Central memory CD4-positive, alpha-beta T cell (primary cell): ENCODE data around the gene CEP131.

Experiments used
- DNase-seq: peaks from one replicate; pipeline ENCODE4 v3.0.0; 2022

The CEP131 gene

DNA sequence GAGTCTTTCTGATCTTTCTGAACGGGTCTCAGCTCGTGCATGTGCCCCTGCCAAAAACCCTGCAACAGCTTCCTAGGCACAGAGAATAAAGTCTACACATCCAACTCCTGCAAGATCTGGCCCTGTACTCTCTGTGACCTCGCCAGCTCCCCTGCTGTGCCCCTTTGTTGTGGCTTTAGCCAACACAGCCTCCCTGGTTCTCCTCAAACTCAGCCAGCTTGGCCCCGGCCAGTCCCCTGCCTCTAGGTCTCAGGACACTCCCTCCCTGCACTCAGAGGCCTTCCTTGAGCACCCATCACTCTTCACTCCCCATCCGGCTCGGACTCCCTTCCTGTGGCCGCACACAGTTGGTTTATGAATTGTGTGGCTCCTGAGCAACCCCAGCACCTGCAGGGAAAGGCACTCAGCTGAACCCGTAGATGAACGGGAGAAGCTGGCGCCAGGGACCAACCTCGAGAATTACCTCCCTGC lies 1.4 kb downstream of the CEP131 start:
- no peak for DNase-seq

GRCh38 chr17:81219476-81220180 lies 3.1 kb downstream of the CEP131 start:
- DNase-seq, result no peak

DNA sequence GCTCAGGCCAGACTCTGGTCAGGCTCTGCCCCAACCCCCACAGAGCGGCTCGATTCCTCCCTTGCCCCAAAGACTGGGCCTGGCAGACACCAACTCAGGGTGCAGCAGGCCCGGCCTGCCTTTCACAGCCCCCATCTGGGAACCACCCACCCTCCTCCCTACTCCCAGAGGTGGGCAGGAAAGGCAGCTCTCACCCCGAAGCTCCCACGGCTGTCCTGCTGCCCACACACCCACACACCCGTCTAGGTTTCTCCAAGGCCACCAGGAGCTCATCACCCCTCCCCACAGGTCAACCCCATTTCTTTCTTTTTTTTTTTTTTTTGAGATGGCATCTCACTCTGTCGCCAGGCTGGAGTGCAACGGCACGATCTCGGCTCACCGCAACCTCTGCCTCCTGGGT lies 3.8 kb downstream of the CEP131 start:
- DNase-seq, result no peak

DNA sequence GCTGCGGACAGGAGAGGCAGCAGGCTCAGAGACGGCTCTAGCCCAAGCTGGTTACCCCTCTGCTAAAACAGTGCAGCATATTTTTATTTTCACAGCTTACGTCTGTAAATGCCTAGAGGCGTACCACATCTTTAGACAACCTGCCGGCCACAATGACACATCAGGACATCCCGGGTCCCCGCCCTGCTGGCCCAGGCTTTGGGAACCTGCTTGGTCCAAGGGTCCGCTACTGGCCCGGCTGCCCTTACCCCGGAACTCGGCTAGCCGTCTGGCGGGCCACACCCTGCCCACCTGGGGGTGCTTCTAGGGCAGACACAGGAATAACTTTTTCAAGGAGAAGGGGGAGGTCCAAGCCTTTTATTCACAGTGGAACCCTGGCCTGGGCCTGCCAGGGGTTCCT lies 4.3 kb downstream of the CEP131 start:
- DNase-seq, result no peak

GRCh38 chr17:81217491-81217890 lies 5.3 kb downstream of the CEP131 start:
- no peak for DNase-seq

DNA sequence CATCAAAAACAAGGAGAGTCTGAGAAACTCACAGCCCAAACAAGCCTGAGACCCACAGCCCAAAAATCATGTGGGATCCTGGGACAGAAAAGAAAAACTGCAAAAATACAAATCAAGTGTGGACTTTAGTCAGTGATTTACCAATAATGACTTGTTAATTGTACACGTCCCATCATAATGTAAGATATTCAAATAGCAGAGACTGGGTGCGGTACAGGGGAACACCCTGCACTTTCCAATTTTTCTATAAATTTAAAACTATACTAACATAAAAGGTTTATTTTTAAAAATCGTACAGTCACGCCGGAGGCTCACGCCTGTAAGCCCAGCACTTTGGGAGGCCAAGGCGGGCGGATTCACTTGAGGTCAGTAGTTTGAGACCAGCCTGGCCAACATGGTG lies 8.8 kb downstream of the CEP131 start:
- no peak for DNase-seq

DNA sequence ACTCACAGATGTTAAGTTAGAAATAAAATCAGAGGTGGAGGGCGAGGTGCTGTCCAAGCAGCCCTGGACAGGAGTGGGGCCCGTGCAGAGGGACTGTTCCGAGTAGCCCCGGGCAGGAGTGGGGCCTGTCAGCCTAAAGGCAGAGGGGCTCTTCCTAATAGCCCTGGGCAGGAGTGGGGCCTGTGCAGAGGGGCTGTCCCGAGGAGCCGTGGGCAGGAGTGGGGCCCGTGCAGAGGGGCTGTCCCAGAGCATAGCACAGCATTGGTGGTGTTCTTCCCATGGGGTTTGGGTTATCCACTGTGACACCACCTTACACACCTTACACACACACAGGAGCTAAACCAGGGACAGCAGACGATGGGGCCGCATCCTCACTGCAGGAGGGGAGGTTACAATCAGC lies 10.4 kb downstream of the CEP131 start:
- no peak for DNase-seq

DNA sequence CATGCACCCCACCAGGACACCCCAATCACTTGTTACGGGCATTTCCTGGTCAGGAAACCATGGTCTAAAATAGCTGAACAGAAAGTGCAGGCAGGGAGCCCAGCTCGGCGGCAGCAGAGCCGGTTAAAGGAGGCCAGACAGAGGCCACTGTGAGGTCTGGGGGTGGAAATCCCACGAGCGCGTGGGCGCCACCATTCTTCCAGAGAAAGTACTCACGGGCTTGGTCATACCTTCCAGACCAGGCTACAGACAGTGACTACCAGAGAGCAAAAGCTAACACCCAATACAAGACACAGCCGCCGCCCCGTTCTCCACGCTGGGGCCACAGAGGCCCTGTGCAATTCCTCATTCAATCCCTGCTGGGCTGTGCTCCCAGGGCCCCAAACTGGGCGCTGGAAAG lies 11.9 kb downstream of the CEP131 start:
- DNase-seq, result no peak

DNA sequence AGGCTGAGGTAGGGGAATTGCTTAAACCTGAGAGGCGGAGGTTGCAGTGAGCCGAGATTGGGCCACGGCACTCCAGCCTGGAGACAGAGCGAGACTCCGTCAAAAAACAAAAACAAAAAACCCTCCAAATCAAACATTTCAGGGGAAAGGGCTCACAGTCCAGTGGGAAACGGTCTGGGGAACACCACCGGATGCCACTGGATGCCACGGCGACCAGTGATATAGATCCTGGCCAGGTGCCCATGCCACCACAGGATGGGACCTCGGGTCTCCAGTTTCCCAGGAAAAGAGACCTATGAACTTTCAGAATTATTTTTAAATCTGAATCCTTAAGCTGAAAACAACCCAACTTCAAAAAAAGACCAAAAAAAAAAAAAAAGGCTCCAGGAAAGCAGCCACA lies 12.3 kb downstream of the CEP131 start:
- DNase-seq, result no peak

DNA sequence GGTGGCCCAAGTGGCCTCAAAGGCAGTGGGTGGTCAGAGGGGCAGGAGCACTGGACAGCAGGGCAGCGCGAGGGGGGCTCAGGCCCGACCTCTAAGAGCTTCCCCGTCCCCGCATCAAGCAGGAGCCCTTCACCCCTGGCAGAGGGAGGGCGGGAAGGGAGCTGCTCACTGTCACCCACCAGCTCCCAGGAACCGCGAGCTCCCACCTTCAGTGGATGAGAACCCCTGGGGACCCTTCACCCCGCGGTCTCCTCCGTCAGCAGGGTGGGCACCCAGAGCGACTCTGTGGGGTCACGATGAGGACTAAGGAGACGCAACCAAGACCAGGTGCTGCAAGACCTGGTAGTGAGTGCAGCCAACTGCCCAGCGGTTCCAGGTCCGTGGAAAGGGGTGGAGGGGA lies 13.6 kb downstream of the CEP131 start:
- DNase-seq, result no peak

DNA sequence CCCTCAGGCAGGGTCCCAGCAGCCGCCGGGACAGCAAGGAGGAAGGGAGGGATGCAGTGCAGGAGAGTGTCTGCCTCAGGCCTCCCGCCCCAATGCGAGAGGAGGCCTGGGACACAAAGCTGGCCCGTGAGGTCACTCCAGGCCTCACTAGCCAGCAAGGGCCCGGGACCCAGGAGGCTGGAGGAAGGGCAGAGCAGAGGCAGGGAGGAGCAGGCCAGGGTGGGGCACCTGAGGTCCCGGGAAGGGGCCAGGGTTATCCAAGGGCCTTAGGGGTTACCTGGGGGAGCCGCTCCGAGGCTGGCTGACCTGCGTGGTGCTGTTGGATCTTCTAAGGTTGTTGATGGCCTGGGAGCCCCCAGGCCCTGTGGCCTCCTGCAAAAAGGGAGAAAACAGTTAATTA lies 14.1 kb downstream of the CEP131 start:
- DNase-seq, result no peak

- no peak for DNase-seq
These were observed 14.9 kb downstream of the CEP131 start for GRCh38 chr17:81207610-81208581.

DNA sequence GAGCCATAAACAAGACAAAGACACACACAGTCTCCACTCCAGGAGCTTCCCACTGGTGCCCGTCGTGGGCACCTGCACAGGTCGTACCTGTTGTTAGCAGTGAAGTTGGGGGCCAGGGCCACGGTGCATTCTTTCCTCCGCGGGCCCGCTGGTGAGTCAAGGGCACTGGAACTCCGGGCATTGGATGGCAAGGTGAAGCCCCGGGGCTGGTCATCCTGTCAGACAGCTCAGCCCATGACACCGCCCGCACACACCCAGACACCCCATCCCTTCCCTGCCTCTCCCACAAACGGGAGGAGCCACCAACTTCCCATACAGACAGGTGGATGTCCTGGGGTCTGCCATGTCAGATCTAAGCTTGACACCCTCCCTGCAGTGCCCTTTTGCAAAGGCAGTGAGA lies 16.1 kb downstream of the CEP131 start:
- no peak for DNase-seq

- no peak for DNase-seq
These were observed 16.6 kb downstream of the CEP131 start for GRCh38 chr17:81206166-81206565.

DNA sequence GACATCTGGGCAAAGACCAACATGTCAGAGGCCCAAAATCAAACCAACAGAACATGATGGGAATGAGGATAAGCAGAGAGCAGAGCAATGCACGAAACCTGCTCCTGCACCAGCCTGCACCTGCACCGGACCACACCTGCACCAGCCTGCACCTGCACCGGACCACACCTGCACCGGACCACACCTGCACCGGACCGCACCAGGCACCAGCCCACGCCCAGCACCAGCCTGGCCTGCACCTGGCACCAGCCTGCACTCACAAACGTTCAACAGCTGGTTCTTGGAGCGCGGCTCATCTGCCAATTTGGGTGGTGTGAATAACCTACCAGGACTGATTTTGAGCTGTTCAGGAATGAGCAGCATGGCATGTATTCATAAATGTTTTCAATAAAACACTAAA lies 18.2 kb downstream of the CEP131 start:
- DNase-seq, result no peak

GRCh38 chr17:81203136-81203535 lies 19.6 kb downstream of the CEP131 start:
- no peak for DNase-seq

- DNase-seq, result no peak
These were observed 20.4 kb downstream of the CEP131 start for GRCh38 chr17:81202318-81202717.

- DNase-seq, result no peak
These were observed 21.8 kb downstream of the CEP131 start for GRCh38 chr17:81200695-81201580.

DNA sequence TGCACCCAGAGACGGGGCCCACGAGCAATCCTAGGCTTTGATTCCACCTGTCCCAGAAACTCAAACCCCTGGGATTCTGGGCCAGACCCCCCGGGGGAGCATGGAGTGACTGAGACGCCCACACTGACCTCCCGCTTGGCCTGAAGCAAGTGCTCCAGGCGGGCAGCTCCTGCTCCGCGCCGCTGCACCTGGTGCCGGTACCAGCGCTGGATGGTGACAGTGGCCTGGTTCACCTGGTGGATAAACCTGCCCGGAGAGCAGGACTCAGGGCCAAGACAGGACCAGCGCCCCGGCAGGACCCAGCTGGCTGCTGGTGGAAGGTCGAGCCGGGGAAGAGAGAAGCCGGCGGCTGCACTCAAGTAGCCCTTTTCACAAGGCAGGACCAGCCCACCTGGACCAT lies 22.6 kb downstream of the CEP131 start:
- no peak for DNase-seq

GRCh38 chr17:81199482-81199830 lies 23.3 kb downstream of the CEP131 start:
- no peak for DNase-seq

DNA sequence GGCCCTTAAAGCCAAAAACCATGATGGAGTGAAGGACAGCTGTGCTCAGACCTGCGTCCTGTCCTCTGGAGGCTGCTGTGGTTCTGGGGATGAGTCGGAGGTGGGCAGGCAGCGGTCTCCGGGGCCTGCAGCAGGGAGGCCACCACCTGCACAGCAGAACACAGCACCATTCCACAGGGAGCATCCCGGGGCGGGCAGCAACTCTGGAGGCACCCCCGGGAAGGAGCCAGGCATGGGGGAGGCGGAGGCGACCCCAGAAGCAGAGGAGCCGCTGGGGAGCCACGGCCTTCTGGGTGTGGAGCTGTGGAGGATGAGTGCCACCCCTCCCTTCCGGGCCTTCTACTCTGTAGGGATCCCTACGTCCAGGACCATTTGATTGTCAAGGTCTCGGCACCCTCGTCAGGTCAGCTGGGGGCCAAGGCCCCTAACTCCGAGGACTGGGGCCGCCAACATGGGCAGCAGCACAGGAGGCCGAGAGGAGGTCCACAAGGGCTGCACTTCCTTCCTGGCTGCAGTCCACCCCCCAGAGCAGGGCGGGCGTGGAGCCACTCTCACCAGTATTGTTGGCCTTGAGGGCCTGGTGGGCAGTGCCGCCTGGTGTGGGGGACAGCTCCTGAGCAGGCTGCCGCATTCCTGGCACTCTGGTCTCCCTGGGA lies 23.8 kb downstream of the CEP131 start:
- DNase-seq, result no peak

DNA sequence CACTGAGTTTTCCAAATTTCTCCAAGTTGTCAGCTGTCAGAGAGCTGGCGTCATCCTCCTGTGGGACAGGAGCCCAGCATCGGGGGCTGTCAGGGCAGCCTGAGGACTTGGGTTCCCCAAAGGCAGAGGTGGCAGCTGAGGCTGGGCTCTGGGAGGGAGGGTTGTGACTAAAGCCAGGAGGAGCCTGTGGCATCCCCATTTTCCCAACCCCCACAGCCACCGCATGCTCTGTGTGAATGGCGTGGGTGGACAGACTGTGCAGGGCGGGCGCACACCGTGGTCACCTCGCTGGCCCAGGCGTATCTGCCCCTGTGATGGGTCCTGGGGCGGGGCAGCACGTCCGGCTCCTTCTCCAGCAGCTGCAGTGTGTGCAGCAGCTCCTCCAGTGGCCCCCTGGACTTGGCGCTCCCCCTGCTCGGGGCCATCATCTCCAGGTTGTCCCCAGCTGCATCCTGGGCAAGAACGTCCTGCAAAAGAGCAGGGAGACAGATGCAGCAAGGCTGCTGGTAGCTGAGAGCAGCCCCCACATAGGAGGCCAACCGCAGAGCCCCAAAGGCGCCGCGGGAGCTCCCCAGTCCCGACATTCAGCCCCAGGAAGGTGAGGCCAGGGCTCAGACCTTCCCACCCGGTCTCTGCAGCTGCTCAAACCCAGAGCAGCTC lies 24.8 kb downstream of the CEP131 start:
- no peak for DNase-seq
